Panc1 (cell line): ENCODE results near the gene METTL9.

ENCODE experiments used
- CTCF ChIP-seq: fragments of 450-650 bp; IDR thresholded peaks from 2 replicates; pipeline ENCODE4 v1.5.1; 2017; ENCODE audit warnings: mild to moderate bottlenecking
- POLR2AphosphoS5 ChIP-seq: IDR thresholded peaks from 2 replicates; pipeline ENCODE4 v1.6.1; 2012; ENCODE audit warnings: mild to moderate bottlenecking, low read depth, low read length, moderate library complexity

- TF ChIP-seq CTCF = no peak
- no peak for TF ChIP-seq POLR2AphosphoS5
These were observed 14.0 kb downstream of the METTL9 start for GRCh38 chr16:21613361-21613760.
